IPS-11a (cell line): Measurements from ENCODE around the gene S100A1.

ENCODE experiments used
- H3K4me3 ChIP-seq: one replicate; pipeline ENCODE4 v1.5.1; 2013; ENCODE audit warnings: low read depth, low read length, control low read depth

S100A1 gene

DNA sequence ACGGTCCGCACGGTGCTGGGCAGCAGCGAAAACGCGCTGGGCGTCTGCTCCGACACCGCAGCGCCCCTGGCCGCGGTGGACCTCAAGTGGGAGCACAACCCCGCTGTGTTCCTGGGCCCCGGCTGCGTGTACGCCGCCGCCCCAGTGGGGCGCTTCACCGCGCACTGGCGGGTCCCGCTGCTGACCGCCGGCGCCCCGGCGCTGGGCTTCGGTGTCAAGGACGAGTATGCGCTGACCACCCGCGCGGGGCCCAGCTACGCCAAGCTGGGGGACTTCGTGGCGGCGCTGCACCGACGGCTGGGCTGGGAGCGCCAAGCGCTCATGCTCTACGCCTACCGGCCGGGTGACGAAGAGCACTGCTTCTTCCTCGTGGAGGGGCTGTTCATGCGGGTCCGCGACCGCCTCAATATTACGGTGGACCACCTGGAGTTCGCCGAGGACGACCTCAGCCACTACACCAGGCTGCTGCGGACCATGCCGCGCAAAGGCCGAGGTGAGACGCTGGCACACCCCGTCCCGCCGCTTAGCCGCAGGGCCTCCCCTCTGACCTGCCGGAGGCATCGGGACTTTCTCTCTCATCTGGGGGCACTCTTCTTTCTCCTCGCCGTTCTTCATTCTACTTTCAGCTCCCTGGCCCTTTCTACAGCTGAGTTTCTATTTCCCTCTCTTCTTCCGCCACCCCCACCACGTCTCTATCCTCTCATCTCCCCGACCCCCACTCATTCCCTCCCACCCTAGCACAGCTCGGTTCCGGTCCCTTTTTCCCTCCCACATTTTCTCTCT, 51.3 kb downstream of the S100A1 start:
- H3K4me3 ChIP-seq, result peak overlapping the region; percentile 67

DNA sequence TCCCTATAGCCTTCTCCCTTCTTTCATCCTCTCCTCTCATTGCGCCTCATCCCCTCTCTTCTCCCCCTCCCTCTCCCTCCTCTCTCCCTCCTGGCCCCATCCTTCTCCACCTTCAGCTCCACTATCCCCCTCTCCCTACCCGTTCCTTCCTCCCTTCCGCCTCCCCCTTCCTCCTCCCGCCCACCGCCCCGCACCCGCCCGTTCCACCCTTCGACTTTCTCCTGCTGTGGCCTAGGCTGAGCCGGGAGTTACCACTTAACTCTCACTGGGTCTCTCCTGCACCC, 51.8 kb downstream of the S100A1 start:
- H3K4me3 ChIP-seq, result peak overlapping the region; percentile 67
